HEK293 (cell line): Measurements from ENCODE around the gene RHEB.

Experiments
- CTCF ChIA-PET: fragments of 350-600 bp; formaldehyde crosslinking; extraction: SDS; loops from one replicate; lab custom pipeline; 2021; ENCODE audit warnings: antibody characterized with exemption; lab: Yijun Ruan, JAX
- POLR2A ChIA-PET: fragments of 300-600 bp; formaldehyde crosslinking; extraction: SDS; loops from one replicate; lab custom pipeline; 2020; ENCODE audit warnings: antibody characterized with exemption, inconsistent platforms; lab: Yijun Ruan, JAX
- H3K27ac ChIP-seq: fragments of 200-500 bp; sonication (Bioruptor generic); 2 replicates; pipeline ENCODE4 v1.5.1; 2014; ENCODE audit warnings: low read depth, low read length, control low read depth, inconsistent platforms; ENCODE audit errors: extremely low read depth
- H3K36me3 ChIP-seq, 2 experiments: fragments of 200-500 bp in 1 of 2; sonication (Bioruptor generic) in 1 of 2; 1 replicate in 1 of 2; 2 replicates in 1 of 2; pipeline ENCODE4 v1.5.1; 2014 to 2017; ENCODE audit warnings: inconsistent platforms in 2 of 2, low read length in 2 of 2; ENCODE audit not compliant: control insufficient read depth in 2 of 2, insufficient read depth in 1 of 2
- H3K4me1 ChIP-seq: fragments of 200-500 bp; sonication (Bioruptor generic); 2 replicates; pipeline ENCODE4 v1.5.1; 2014; ENCODE audit warnings: mild to moderate bottlenecking, low read length, inconsistent platforms; ENCODE audit not compliant: control insufficient read depth, insufficient read depth
- H3K4me3 ChIP-seq: 2 replicates; pipeline ENCODE4 v1.5.1; 2011; ENCODE audit warnings: low read depth, mild to moderate bottlenecking, control low read depth, low read length, moderate library complexity
- H3K9me3 ChIP-seq: fragments of 200-500 bp; sonication (Bioruptor generic); 2 replicates; pipeline ENCODE4 v1.5.1; 2014; ENCODE audit warnings: low read depth, low read length, inconsistent platforms; ENCODE audit not compliant: control insufficient read depth, insufficient read depth
- ZBTB44 ChIP-seq: fragments of 450-650 bp; IDR thresholded peaks from 2 replicates; pipeline ENCODE4 v1.5.1; 2018; ENCODE audit warnings: missing biosample characterization, mild to moderate bottlenecking, missing genetic modification characterization
- ZNF202 ChIP-seq: fragments of 450-650 bp; formaldehyde crosslinking; IDR thresholded peaks from 2 replicates; pipeline ENCODE4 v1.5.1; 2016; ENCODE audit warnings: missing biosample characterization, missing genetic modification characterization, borderline replicate concordance
- ZNF23 ChIP-seq: fragments of 450-650 bp; formaldehyde crosslinking; IDR thresholded peaks from 2 replicates; pipeline ENCODE4 v1.5.1; 2016; ENCODE audit warnings: missing biosample characterization, missing genetic modification characterization, borderline replicate concordance
- ZNF426 ChIP-seq: fragments of 450-650 bp; formaldehyde crosslinking; IDR thresholded peaks from 2 replicates; pipeline ENCODE4 v1.5.1; 2017; ENCODE audit warnings: missing biosample characterization, missing genetic modification characterization, mild to moderate bottlenecking, inconsistent platforms, moderate library complexity
- ZNF837 ChIP-seq: fragments of 450-650 bp; formaldehyde crosslinking; IDR thresholded peaks from 2 replicates; pipeline ENCODE4 v1.5.1; 2016; ENCODE audit warnings: missing biosample characterization, missing genetic modification characterization
- TF ChIP-seq, protein P1 (sequence below): fragments of 450-650 bp; formaldehyde crosslinking; IDR thresholded peaks from 2 replicates; pipeline ENCODE4 v1.5.1; 2017; ENCODE audit warnings: missing biosample characterization, missing genetic modification characterization
- TF ChIP-seq, protein P2 (sequence below): fragments of 450-650 bp; formaldehyde crosslinking; IDR thresholded peaks from 2 replicates; pipeline ENCODE4 v1.5.1; 2016; ENCODE audit warnings: missing biosample characterization, missing genetic modification characterization
- TF ChIP-seq, protein P3 (sequence below): fragments of 450-650 bp; formaldehyde crosslinking; IDR thresholded peaks from 2 replicates; pipeline ENCODE4 v1.5.1; 2016; ENCODE audit warnings: missing biosample characterization, missing genetic modification characterization
- TF ChIP-seq, protein P4 (sequence below): fragments of 450-650 bp; formaldehyde crosslinking; IDR thresholded peaks from 2 replicates; pipeline ENCODE4 v1.5.1; 2016; ENCODE audit warnings: missing biosample characterization, missing genetic modification characterization

The RHEB gene

GRCh38 chr7:151493083-151493482 is 26.6 kb downstream of the RHEB start:
- peaks cover 0 to 26% of the 10 kb centered on the region in 2 experiments; a peak in 1 of 3 replicates for H3K36me3 ChIP-seq

GRCh38 chr7:151491859-151492258 is 27.8 kb downstream of the RHEB start:
- Histone ChIP-seq H3K36me3 (peaks cover 0 to 36% of the 10 kb centered on the region in 2 experiments; a peak in 1 of 3 replicates), H3K4me1 (peaks cover 15% of the 10 kb centered on the region), H3K4me3 (no peak overlapping the region), H3K27ac (no peak overlapping the region), H3K9me3 (no peaks in the 10 kb centered on the region)
- POLR2A ChIA-PET: no interaction called here
- CTCF ChIA-PET: interaction anchor here (0.6 kb wide), 2 partner anchors 14 to 326 kb away, joined by 3 to 4 read pairs; no protein-coding TSS in a partner anchor
- TF ChIP-seq, protein P1, sequence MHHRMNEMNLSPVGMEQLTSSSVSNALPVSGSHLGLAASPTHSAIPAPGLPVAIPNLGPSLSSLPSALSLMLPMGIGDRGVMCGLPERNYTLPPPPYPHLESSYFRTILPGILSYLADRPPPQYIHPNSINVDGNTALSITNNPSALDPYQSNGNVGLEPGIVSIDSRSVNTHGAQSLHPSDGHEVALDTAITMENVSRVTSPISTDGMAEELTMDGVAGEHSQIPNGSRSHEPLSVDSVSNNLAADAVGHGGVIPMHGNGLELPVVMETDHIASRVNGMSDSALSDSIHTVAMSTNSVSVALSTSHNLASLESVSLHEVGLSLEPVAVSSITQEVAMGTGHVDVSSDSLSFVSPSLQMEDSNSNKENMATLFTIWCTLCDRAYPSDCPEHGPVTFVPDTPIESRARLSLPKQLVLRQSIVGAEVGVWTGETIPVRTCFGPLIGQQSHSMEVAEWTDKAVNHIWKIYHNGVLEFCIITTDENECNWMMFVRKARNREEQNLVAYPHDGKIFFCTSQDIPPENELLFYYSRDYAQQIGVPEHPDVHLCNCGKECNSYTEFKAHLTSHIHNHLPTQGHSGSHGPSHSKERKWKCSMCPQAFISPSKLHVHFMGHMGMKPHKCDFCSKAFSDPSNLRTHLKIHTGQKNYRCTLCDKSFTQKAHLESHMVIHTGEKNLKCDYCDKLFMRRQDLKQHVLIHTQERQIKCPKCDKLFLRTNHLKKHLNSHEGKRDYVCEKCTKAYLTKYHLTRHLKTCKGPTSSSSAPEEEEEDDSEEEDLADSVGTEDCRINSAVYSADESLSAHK (tag by site-specific recombination): no peak
- TF ChIP-seq ZNF837: no peak
- 0 out of 2 replicates have a peak, but pooled peaks have one; percentile 21 for TF ChIP-seq ZBTB44 (tag by site-specific recombination)
- no peak for TF ChIP-seq ZNF23 (tag by site-specific recombination)
- TF ChIP-seq, all 188 proteins: peak for 1

More at GRCh38 chr7:151493083-151493482, 26.6 kb downstream of the RHEB start:
- Histone ChIP-seq H3K9me3 (no peaks in the 10 kb centered on the region), H3K27ac (no peak overlapping the region), H3K4me3 (no peak overlapping the region), H3K4me1 (peaks cover 15% of the 10 kb centered on the region)
- ChIA-PET POLR2A (interaction anchor here (0.7 kb wide), 1 partner anchor 535 kb away, joined by 3 read pairs; no protein-coding TSS in a partner anchor), CTCF (interaction anchor here (0.6 kb wide), 2 partner anchors 12 to 77 kb away, joined by 3 to 5 read pairs; no protein-coding TSS in a partner anchor)
- TF ChIP-seq, protein P2, sequence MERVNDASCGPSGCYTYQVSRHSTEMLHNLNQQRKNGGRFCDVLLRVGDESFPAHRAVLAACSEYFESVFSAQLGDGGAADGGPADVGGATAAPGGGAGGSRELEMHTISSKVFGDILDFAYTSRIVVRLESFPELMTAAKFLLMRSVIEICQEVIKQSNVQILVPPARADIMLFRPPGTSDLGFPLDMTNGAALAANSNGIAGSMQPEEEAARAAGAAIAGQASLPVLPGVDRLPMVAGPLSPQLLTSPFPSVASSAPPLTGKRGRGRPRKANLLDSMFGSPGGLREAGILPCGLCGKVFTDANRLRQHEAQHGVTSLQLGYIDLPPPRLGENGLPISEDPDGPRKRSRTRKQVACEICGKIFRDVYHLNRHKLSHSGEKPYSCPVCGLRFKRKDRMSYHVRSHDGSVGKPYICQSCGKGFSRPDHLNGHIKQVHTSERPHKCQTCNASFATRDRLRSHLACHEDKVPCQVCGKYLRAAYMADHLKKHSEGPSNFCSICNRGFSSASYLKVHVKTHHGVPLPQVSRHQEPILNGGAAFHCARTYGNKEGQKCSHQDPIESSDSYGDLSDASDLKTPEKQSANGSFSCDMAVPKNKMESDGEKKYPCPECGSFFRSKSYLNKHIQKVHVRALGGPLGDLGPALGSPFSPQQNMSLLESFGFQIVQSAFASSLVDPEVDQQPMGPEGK (tag by site-specific recombination): peak; percentile 45; the same call in 1 of the 2 replicates
- TF ChIP-seq, protein P3, sequence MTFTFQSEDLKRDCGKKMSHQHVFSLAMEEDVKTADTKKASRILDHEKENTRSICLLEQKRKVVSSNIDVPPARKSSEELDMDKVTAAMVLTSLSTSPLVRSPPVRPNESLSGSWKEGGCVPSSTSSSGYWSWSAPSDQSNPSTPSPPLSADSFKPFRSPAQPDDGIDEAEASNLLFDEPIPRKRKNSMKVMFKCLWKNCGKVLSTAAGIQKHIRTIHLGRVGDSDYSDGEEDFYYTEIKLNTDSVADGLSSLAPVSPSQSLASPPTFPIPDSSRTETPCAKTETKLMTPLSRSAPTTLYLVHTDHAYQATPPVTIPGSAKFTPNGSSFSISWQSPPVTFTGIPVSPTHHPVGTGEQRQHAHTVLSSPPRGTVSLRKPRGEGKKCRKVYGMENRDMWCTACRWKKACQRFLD (tag by site-specific recombination): no peak
- TF ChIP-seq, protein P4, sequence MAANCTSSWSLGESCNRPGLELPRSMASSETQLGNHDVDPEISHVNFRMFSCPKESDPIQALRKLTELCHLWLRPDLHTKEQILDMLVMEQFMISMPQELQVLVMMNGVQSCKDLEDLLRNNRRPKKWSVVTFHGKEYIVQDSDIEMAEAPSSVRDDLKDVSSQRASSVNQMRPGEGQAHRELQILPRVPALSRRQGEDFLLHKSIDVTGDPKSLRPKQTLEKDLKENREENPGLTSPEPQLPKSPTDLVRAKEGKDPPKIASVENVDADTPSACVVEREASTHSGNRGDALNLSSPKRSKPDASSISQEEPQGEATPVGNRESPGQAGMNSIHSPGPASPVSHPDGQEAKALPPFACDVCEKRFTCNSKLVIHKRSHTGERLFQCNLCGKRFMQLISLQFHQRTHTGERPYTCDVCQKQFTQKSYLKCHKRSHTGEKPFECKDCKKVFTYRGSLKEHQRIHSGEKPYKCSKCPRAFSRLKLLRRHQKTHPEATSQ (tag by site-specific recombination): 0 out of 2 replicates have a peak, but pooled peaks have one; percentile 32
- no peak for TF ChIP-seq ZNF426 (tag by site-specific recombination)
- TF ChIP-seq ZNF202 (tag by site-specific recombination): peak; percentile 5; the same call in 1 of the 2 replicates
